AG04450 (cell line): ENCODE data around the gene TLNRD1. TPM values are rescaled to one million over a fixed set of nuclear protein-coding genes. Genes with fewer than 3 reads are reported as not detected.

Experiments
- CTCF ChIA-PET: fragments of 300-600, 350-600 bp; formaldehyde crosslinking; extraction: SDS; loops from one replicate; lab custom pipeline; 2022; ENCODE audit warnings: antibody characterized with exemption, inconsistent platforms; lab: Charles Lee
- POLR2A ChIA-PET: fragments of 350-600 bp; formaldehyde crosslinking; extraction: SDS; loops from one replicate; lab custom pipeline; 2021; ENCODE audit warnings: antibody characterized with exemption, inconsistent platforms; lab: Yijun Ruan, JAX
- DNase-seq: peaks from one replicate; pipeline ENCODE4 v3.0.0-alpha.2; 2011; ENCODE audit warnings: low read depth, low spot score
- H3K27ac ChIP-seq: one replicate; pipeline ENCODE4 v1.5.1; 2012; ENCODE audit warnings: low read depth, low read length, control low read depth
- H3K27me3 ChIP-seq: one replicate; pipeline ENCODE4 v1.6.0; 2012; ENCODE audit warnings: low read length; ENCODE audit not compliant: control insufficient read depth, insufficient read depth
- H3K4me3 ChIP-seq: 2 replicates; pipeline ENCODE4 v1.5.1; 2011; ENCODE audit warnings: mild to moderate bottlenecking, low read depth, low read length, control low read depth
- H3K9me3 ChIP-seq: 2 replicates; pipeline ENCODE4 v1.5.1; 2012; ENCODE audit warnings: low read length; ENCODE audit not compliant: control insufficient read depth, insufficient read depth
- CTCF ChIP-seq: IDR thresholded peaks from 2 replicates; pipeline ENCODE4 v1.5.1; 2011; ENCODE audit warnings: low read depth, low read length, control low read depth, inconsistent platforms
- polyA plus RNA-seq: library from polyadenylated mRNA; depleted of rRNA; stranded (reverse); fragments of >200 nt; gene quantifications from 2 replicates; pipeline ENCODE4 v1.2.3, GENCODE V29; 2011

Gene TLNRD1
- polyA plus RNA-seq, 1 experiment, result 3.5 TPM

- H3K27ac ChIP-seq, result no peak overlapping the region
- CTCF ChIA-PET, result interaction anchor here (1.0 kb wide), 1 partner anchor 90 kb away, joined by 3 read pairs; no protein-coding TSS in a partner anchor
- H3K4me3 ChIP-seq, result no peak overlapping the region
- TF ChIP-seq CTCF, result no peak
- POLR2A ChIA-PET, result no interaction called here
- no peak for DNase-seq
- H3K27me3 ChIP-seq, result no peaks in the 10 kb centered on the region
- H3K9me3 ChIP-seq, result no peaks in the 10 kb centered on the region
These were observed 15.9 kb downstream of the TLNRD1 start for GRCh38 chr15:81016489-81017068.

GRCh38 chr15:81018197-81018596 lies 17.5 kb downstream of the TLNRD1 start:
- Histone ChIP-seq H3K4me3 (no peak overlapping the region), H3K27me3 (no peaks in the 10 kb centered on the region), H3K9me3 (no peaks in the 10 kb centered on the region), H3K27ac (no peak overlapping the region)
- TF ChIP-seq CTCF, result no peak
- CTCF ChIA-PET, result interaction anchor here (0.5 kb wide), 1 partner anchor 1052 kb away, joined by 3 read pairs; no protein-coding TSS in a partner anchor
- DNase-seq, result no peak
- POLR2A ChIA-PET, result no interaction called here

- ChIA-PET POLR2A (no interaction called here), CTCF (no interaction called here)
- DNase-seq, result no peak
- Histone ChIP-seq H3K9me3 (no peaks in the 10 kb centered on the region), H3K27ac (no peak overlapping the region), H3K27me3 (no peaks in the 10 kb centered on the region), H3K4me3 (no peak overlapping the region)
- no peak for TF ChIP-seq CTCF
These were observed 20.6 kb downstream of the TLNRD1 start for GRCh38 chr15:81021321-81021720.

- Histone ChIP-seq H3K9me3 (no peaks in the 10 kb centered on the region), H3K27ac (no peak overlapping the region), H3K4me3 (no peak overlapping the region), H3K27me3 (no peaks in the 10 kb centered on the region)
- no peak for TF ChIP-seq CTCF
- ChIA-PET CTCF (no interaction called here), POLR2A (no interaction called here)
- no peak for DNase-seq
These were observed 23.0 kb downstream of the TLNRD1 start for GRCh38 chr15:81023483-81024264.

GRCh38 chr15:81024265-81024872 lies 23.6 kb downstream of the TLNRD1 start:
- no peak overlapping the region for H3K4me3 ChIP-seq
- H3K27ac ChIP-seq, result peak overlapping the region; percentile 11
- no peak for DNase-seq
- no peak for TF ChIP-seq CTCF
- ChIA-PET CTCF (no interaction called here), POLR2A (no interaction called here)
- no peaks in the 10 kb centered on the region for H3K9me3 ChIP-seq
- H3K27me3 ChIP-seq, result no peaks in the 10 kb centered on the region
